Peyer's patch (tissue), 4 donors: ENCODE data around the gene VCAM1.

Source experiments
- CTCF ChIP-seq, 6 experiments: fragments of 450-650 bp in 4 of 6; fragments of 200-600 bp in 2 of 6; sonication (generic) in 1 of 6; IDR thresholded peaks; one replicate each; pipeline ENCODE4 v1.5.1; 2017 to 2019; ENCODE audit warnings: antibody characterized with exemption in 6 of 6, mild to moderate bottlenecking in 3 of 6, moderate library complexity in 1 of 6
- POLR2A ChIP-seq, 2 donors: fragments of 450-650 bp; IDR thresholded peaks; one replicate each; pipeline ENCODE4 v1.5.1; 2017; ENCODE audit warnings: antibody characterized with exemption in 2 of 2, mild to moderate bottlenecking in 2 of 2, moderate library complexity in 2 of 2

- TF ChIP-seq CTCF (IDR thresholded peaks at IDR 0.05), result no peak
- no peak for TF ChIP-seq POLR2A (IDR thresholded peaks at IDR 0.05)
Measured at GRCh38 chr1:100699744-100700143, 19.8 kb upstream of the VCAM1 start.
